ENCODE data around the gene PROM2.

The PROM2 gene

GRCh38 chr2:95329891-95330793, 55.9 kb downstream of the PROM2 start:
- no peak overlapping the region for H4K8ac ChIP-seq (ENCODE audit: low read depth, low read length)
- no peaks in the 10 kb centered on the region for H3K36me3 ChIP-seq (ENCODE audit: control insufficient read depth, insufficient read depth, low read length)
- no peaks in the 10 kb centered on the region for H3K4me1 ChIP-seq (ENCODE audit: control insufficient read depth, low read depth, low read length)
- no peak overlapping the region for H3K56ac ChIP-seq (ENCODE audit: low read length)
- no peak overlapping the region for H3K18ac ChIP-seq (ENCODE audit: low read length)
- no peak for DNase-seq
- H2AK5ac ChIP-seq (ENCODE audit: low read length) = no peak overlapping the region
- H3K27me3 ChIP-seq (ENCODE audit: insufficient read depth, low read length, poor library complexity) = no peaks in the 10 kb centered on the region
- H3K79me1 ChIP-seq (ENCODE audit: low read length) = no peaks in the 10 kb centered on the region
- no peak overlapping the region for H3K23ac ChIP-seq (ENCODE audit: low read length)
- H4K5ac ChIP-seq (ENCODE audit: low read length) = no peak overlapping the region
- H3K79me2 ChIP-seq (ENCODE audit: control insufficient read depth, insufficient read depth, low read length) = no peaks in the 10 kb centered on the region
- no peak overlapping the region for H2BK5ac ChIP-seq (ENCODE audit: low read length)
- no peak overlapping the region for H3K27ac ChIP-seq (ENCODE audit: low read depth, low read length)
- H3K4me2 ChIP-seq (ENCODE audit: low read length) = no peak overlapping the region
- WGBS (ENCODE audit: extremely low coverage, insufficient coverage, low lambda C conversion rate) = no CpG with 5 or more reads among the region's 23 CpGs
- no peak overlapping the region for H3K4me3 ChIP-seq (ENCODE audit: low read length)
- no peak overlapping the region for H2BK120ac ChIP-seq (ENCODE audit: low read depth, low read length)
- H3K4ac ChIP-seq (ENCODE audit: low read depth, low read length) = no peak overlapping the region
- no peak overlapping the region for H2BK15ac ChIP-seq (replicated peaks; ENCODE audit: low read depth)
- H3K9ac ChIP-seq (ENCODE audit: low read length) = no peak overlapping the region

GRCh38 chr2:95330794-95331338, 56.6 kb downstream of the PROM2 start:
- no peak overlapping the region for H3K4me3 ChIP-seq (ENCODE audit: low read length)
- no peak overlapping the region for H3K23ac ChIP-seq (ENCODE audit: low read length)
- no peak overlapping the region for H2AK5ac ChIP-seq (ENCODE audit: low read length)
- no peaks in the 10 kb centered on the region for H3K79me1 ChIP-seq (ENCODE audit: low read length)
- no peak overlapping the region for H3K9ac ChIP-seq (ENCODE audit: low read length)
- H3K79me2 ChIP-seq (ENCODE audit: control insufficient read depth, insufficient read depth, low read length) = no peaks in the 10 kb centered on the region
- H2BK120ac ChIP-seq (ENCODE audit: low read depth, low read length) = no peak overlapping the region
- DNase-seq = no peak
- no peaks in the 10 kb centered on the region for H3K4me1 ChIP-seq (ENCODE audit: control insufficient read depth, low read depth, low read length)
- H3K27ac ChIP-seq (ENCODE audit: low read depth, low read length) = no peak overlapping the region
- no peak overlapping the region for H3K4me2 ChIP-seq (ENCODE audit: low read length)
- H4K8ac ChIP-seq (ENCODE audit: low read depth, low read length) = no peak overlapping the region
- H3K27me3 ChIP-seq (ENCODE audit: insufficient read depth, low read length, poor library complexity) = no peaks in the 10 kb centered on the region
- H4K5ac ChIP-seq (ENCODE audit: low read length) = no peak overlapping the region
- no peak overlapping the region for H2BK15ac ChIP-seq (replicated peaks; ENCODE audit: low read depth)
- WGBS (ENCODE audit: extremely low coverage, insufficient coverage, low lambda C conversion rate) = no CpG with 5 or more reads among the region's 11 CpGs
- H3K56ac ChIP-seq (ENCODE audit: low read length) = no peak overlapping the region
- no peak overlapping the region for H3K18ac ChIP-seq (ENCODE audit: low read length)
- H3K4ac ChIP-seq (ENCODE audit: low read depth, low read length) = no peak overlapping the region
- no peaks in the 10 kb centered on the region for H3K36me3 ChIP-seq (ENCODE audit: control insufficient read depth, insufficient read depth, low read length)
- H2BK5ac ChIP-seq (ENCODE audit: low read length) = no peak overlapping the region

- no peak overlapping the region for H3K4me2 ChIP-seq (ENCODE audit: low read length)
- no peaks in the 10 kb centered on the region for H3K4me1 ChIP-seq (ENCODE audit: control insufficient read depth, low read depth, low read length)
- no peak for DNase-seq
- H3K4me3 ChIP-seq (ENCODE audit: low read length) = no peak overlapping the region
- H3K4ac ChIP-seq (ENCODE audit: low read depth, low read length) = no peak overlapping the region
- H3K79me2 ChIP-seq (ENCODE audit: control insufficient read depth, insufficient read depth, low read length) = no peaks in the 10 kb centered on the region
- H2BK120ac ChIP-seq (ENCODE audit: low read depth, low read length) = no peak overlapping the region
- no peak overlapping the region for H3K9ac ChIP-seq (ENCODE audit: low read length)
- H2BK15ac ChIP-seq (replicated peaks; ENCODE audit: low read depth) = no peak overlapping the region
- no peaks in the 10 kb centered on the region for H3K27me3 ChIP-seq (ENCODE audit: insufficient read depth, low read length, poor library complexity)
- H4K8ac ChIP-seq (ENCODE audit: low read depth, low read length) = no peak overlapping the region
- H2BK5ac ChIP-seq (ENCODE audit: low read length) = no peak overlapping the region
- no peak overlapping the region for H3K56ac ChIP-seq (ENCODE audit: low read length)
- WGBS (ENCODE audit: extremely low coverage, insufficient coverage, low lambda C conversion rate) = no CpG with 5 or more reads among the region's 10 CpGs
- no peaks in the 10 kb centered on the region for H3K36me3 ChIP-seq (ENCODE audit: control insufficient read depth, insufficient read depth, low read length)
- no peak overlapping the region for H2AK5ac ChIP-seq (ENCODE audit: low read length)
- H3K23ac ChIP-seq (ENCODE audit: low read length) = no peak overlapping the region
- no peak overlapping the region for H4K5ac ChIP-seq (ENCODE audit: low read length)
- no peaks in the 10 kb centered on the region for H3K79me1 ChIP-seq (ENCODE audit: low read length)
- H3K27ac ChIP-seq (ENCODE audit: low read depth, low read length) = no peak overlapping the region
- no peak overlapping the region for H3K18ac ChIP-seq (ENCODE audit: low read length)
Measured at GRCh38 chr2:95331606-95332005, 57.4 kb downstream of the PROM2 start.

GRCh38 chr2:95332036-95332435, 57.8 kb downstream of the PROM2 start:
- Histone ChIP-seq H2BK5ac (ENCODE audit: low read length) (no peak overlapping the region), H2AK5ac (ENCODE audit: low read length) (no peak overlapping the region), H3K9ac (ENCODE audit: low read length) (no peak overlapping the region), H3K4ac (ENCODE audit: low read depth, low read length) (no peak overlapping the region), H3K4me3 (ENCODE audit: low read length) (no peak overlapping the region), H3K4me2 (ENCODE audit: low read length) (no peak overlapping the region), H2BK120ac (ENCODE audit: low read depth, low read length) (no peak overlapping the region), H4K8ac (ENCODE audit: low read depth, low read length) (no peak overlapping the region), H3K56ac (ENCODE audit: low read length) (no peak overlapping the region), H4K5ac (ENCODE audit: low read length) (no peak overlapping the region), H3K18ac (ENCODE audit: low read length) (no peak overlapping the region), H3K79me2 (ENCODE audit: control insufficient read depth, insufficient read depth, low read length) (no peaks in the 10 kb centered on the region), H3K79me1 (ENCODE audit: low read length) (no peaks in the 10 kb centered on the region), H3K23ac (ENCODE audit: low read length) (no peak overlapping the region), H3K27ac (ENCODE audit: low read depth, low read length) (no peak overlapping the region), H3K27me3 (ENCODE audit: insufficient read depth, low read length, poor library complexity) (no peaks in the 10 kb centered on the region), H2BK15ac (replicated peaks; ENCODE audit: low read depth) (no peak overlapping the region), H3K36me3 (ENCODE audit: control insufficient read depth, insufficient read depth, low read length) (no peaks in the 10 kb centered on the region), H3K4me1 (ENCODE audit: control insufficient read depth, low read depth, low read length) (no peaks in the 10 kb centered on the region)
- WGBS (ENCODE audit: extremely low coverage, insufficient coverage, low lambda C conversion rate) = no CpG with 5 or more reads among the region's 8 CpGs
- no peak for DNase-seq

- Histone ChIP-seq H4K8ac (ENCODE audit: low read depth, low read length) (no peak overlapping the region), H2BK5ac (ENCODE audit: low read length) (no peak overlapping the region), H4K5ac (ENCODE audit: low read length) (no peak overlapping the region), H3K4ac (ENCODE audit: low read depth, low read length) (no peak overlapping the region), H3K4me1 (ENCODE audit: control insufficient read depth, low read depth, low read length) (no peaks in the 10 kb centered on the region), H3K79me2 (ENCODE audit: control insufficient read depth, insufficient read depth, low read length) (no peaks in the 10 kb centered on the region), H3K36me3 (ENCODE audit: control insufficient read depth, insufficient read depth, low read length) (no peaks in the 10 kb centered on the region), H3K79me1 (ENCODE audit: low read length) (no peaks in the 10 kb centered on the region), H3K18ac (ENCODE audit: low read length) (no peak overlapping the region), H3K27me3 (ENCODE audit: insufficient read depth, low read length, poor library complexity) (no peaks in the 10 kb centered on the region), H3K9ac (ENCODE audit: low read length) (no peak overlapping the region), H2BK15ac (replicated peaks; ENCODE audit: low read depth) (no peak overlapping the region), H2AK5ac (ENCODE audit: low read length) (no peak overlapping the region), H3K23ac (ENCODE audit: low read length) (no peak overlapping the region), H3K4me3 (ENCODE audit: low read length) (no peak overlapping the region), H2BK120ac (ENCODE audit: low read depth, low read length) (no peak overlapping the region), H3K4me2 (ENCODE audit: low read length) (no peak overlapping the region), H3K27ac (ENCODE audit: low read depth, low read length) (no peak overlapping the region), H3K56ac (ENCODE audit: low read length) (no peak overlapping the region)
- DNase-seq = no peak
- WGBS (ENCODE audit: extremely low coverage, insufficient coverage, low lambda C conversion rate) = no CpG with 5 or more reads among the region's 7 CpGs
Measured at GRCh38 chr2:95333056-95333455, 58.8 kb downstream of the PROM2 start.
